Ramos (cell line): ENCODE results near the gene IGFBP7.
"Not testable (repeated sequence)": the region's sequence is repeated elsewhere in the genome, so short reads cannot be mapped to it uniquely, and the experiment has no call there.

Experiments
- in situ Hi-C: fragments of 300-500 bp; cut with MboI; formaldehyde crosslinking; loops from one replicate; pipeline ENCODE4 v1.14.3; 2022; ENCODE audit warnings: low sequenced_read_pairs; ENCODE audit not compliant: unreplicated experiment

Gene IGFBP7

GRCh38 chr4:57047046-57047445 is 63.1 kb downstream of the IGFBP7 start:
- in situ Hi-C loops: not testable (repeated sequence)

- in situ Hi-C loops: no loop called here
Measured at GRCh38 chr4:57044996-57045395, 65.2 kb downstream of the IGFBP7 start.

- in situ Hi-C loops: no loop called here
Measured at GRCh38 chr4:57044279-57044678, 65.9 kb downstream of the IGFBP7 start.

GRCh38 chr4:57043347-57044251 is 66.6 kb downstream of the IGFBP7 start:
- in situ Hi-C loops: no loop called here

- in situ Hi-C loops: no loop called here
Measured at GRCh38 chr4:57042711-57043169, 67.4 kb downstream of the IGFBP7 start.

GRCh38 chr4:57041020-57041419 is 69.2 kb downstream of the IGFBP7 start:
- in situ Hi-C loops: no loop called here

GRCh38 chr4:57040510-57040909 is 69.7 kb downstream of the IGFBP7 start:
- in situ Hi-C loops: no loop called here

GRCh38 chr4:57039345-57039744 is 70.8 kb downstream of the IGFBP7 start:
- in situ Hi-C loops: no loop called here

- in situ Hi-C loops: no loop called here
Measured at GRCh38 chr4:57037982-57038604, 72.1 kb downstream of the IGFBP7 start.

- in situ Hi-C loops: no loop called here
Measured at GRCh38 chr4:57034520-57034919, 75.7 kb downstream of the IGFBP7 start.

GRCh38 chr4:57023104-57023503 is 87.1 kb downstream of the IGFBP7 start:
- in situ Hi-C loops: no loop called here

- in situ Hi-C loops: no loop called here
Measured at GRCh38 chr4:57020467-57021101, 89.6 kb downstream of the IGFBP7 start.

- in situ Hi-C loops: no loop called here
Measured at GRCh38 chr4:57018980-57019379, 91.2 kb downstream of the IGFBP7 start.

- in situ Hi-C loops: no loop called here
Measured at GRCh38 chr4:57013543-57014120, 96.6 kb downstream of the IGFBP7 start.

- in situ Hi-C loops: no loop called here
Measured at GRCh38 chr4:56999751-57000150, 110.4 kb downstream of the IGFBP7 start.

GRCh38 chr4:56995525-56995924 is 114.7 kb downstream of the IGFBP7 start:
- in situ Hi-C loops: no loop called here

GRCh38 chr4:56990109-56990905 is 119.9 kb downstream of the IGFBP7 start:
- in situ Hi-C loops: no loop called here

GRCh38 chr4:56986952-56987351 is 123.2 kb downstream of the IGFBP7 start:
- in situ Hi-C loops: no loop called here

GRCh38 chr4:56986192-56986591 is 124.0 kb downstream of the IGFBP7 start:
- in situ Hi-C loops: no loop called here

- in situ Hi-C loops: no loop called here
Measured at GRCh38 chr4:56981795-56982201, 128.4 kb downstream of the IGFBP7 start.
